ENCODE data around the gene IFT88.

IFT88 gene

GRCh38 chr13:20566898-20567874 is at the start of gene IFT88:
Gene IFT88, plus strand, starts transcription at chr13:20567157. Its CDS starts 7,229 bp downstream, at chr13:20574386.
- Histone ChIP-seq H3K27ac (ENCODE audit: low read depth, low read length) (peak within 1 kb of the TSS; percentile 67), H3K9ac (ENCODE audit: low read length) (peak within 1 kb of the TSS; percentile 81), H3K27me3 (ENCODE audit: control insufficient read depth in 1 of 2, insufficient read depth in 2 of 2, low read length in 2 of 2) (no peaks in the 10 kb centered on the region), H3K36me3 (ENCODE audit: insufficient read depth, low read length) (no peaks in the 10 kb centered on the region), H3K4me3 (ENCODE audit: low read depth in 1 of 2, low read length in 2 of 2) (peak within 1 kb of the TSS; percentile 70 to 84), H3K4me1 (ENCODE audit: insufficient read depth, low read length) (peaks cover 10% of the 10 kb centered on the region), H3K9me3 (ENCODE audit: low read length) (no peaks in the 10 kb centered on the region)

- H3K27me3 ChIP-seq (ENCODE audit: control insufficient read depth in 1 of 2, insufficient read depth in 2 of 2, low read length in 2 of 2) = no peaks in the 10 kb centered on the region
- peaks cover 5% of the 10 kb centered on the region for H3K4me1 ChIP-seq (ENCODE audit: insufficient read depth, low read length)
- no peak overlapping the region for H3K4me3 ChIP-seq (ENCODE audit: low read depth in 1 of 2, low read length in 2 of 2)
- no peak overlapping the region for H3K27ac ChIP-seq (ENCODE audit: low read depth, low read length)
- no peak overlapping the region for H3K9ac ChIP-seq (ENCODE audit: low read length)
- H3K36me3 ChIP-seq (ENCODE audit: insufficient read depth, low read length) = no peaks in the 10 kb centered on the region
- H3K9me3 ChIP-seq (ENCODE audit: low read length) = no peaks in the 10 kb centered on the region
These were observed 48.3 kb upstream of the IFT88 start for GRCh38 chr13:20518660-20519100.

DNA sequence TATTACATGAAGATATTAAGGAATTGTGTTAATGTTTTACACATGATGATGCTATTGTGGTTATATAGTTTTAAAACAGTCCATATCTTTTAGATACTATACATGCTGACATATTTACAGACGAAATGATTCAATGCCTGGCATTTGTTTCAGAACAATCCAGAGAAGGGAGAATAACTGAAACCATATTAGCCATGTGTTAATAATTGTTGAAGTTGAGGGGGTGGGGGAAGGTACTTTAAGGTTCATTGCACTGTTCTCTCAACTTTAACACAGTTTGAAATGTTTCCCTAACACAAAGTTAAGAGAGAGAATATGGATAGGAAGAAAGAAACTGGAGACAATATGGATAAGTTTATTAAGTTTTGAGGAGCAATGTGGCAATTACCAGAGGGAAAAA is 47.1 kb upstream of the IFT88 start:
- no peak overlapping the region for H3K4me3 ChIP-seq (ENCODE audit: low read depth in 1 of 2, low read length in 2 of 2)
- peaks cover 12% of the 10 kb centered on the region for H3K4me1 ChIP-seq (ENCODE audit: insufficient read depth, low read length)
- H3K9ac ChIP-seq (ENCODE audit: low read length) = no peak overlapping the region
- H3K27ac ChIP-seq (ENCODE audit: low read depth, low read length) = no peak overlapping the region
- no peaks in the 10 kb centered on the region for H3K9me3 ChIP-seq (ENCODE audit: low read length)
- H3K27me3 ChIP-seq (ENCODE audit: control insufficient read depth in 1 of 2, insufficient read depth in 2 of 2, low read length in 2 of 2) = no peaks in the 10 kb centered on the region
- no peaks in the 10 kb centered on the region for H3K36me3 ChIP-seq (ENCODE audit: insufficient read depth, low read length)

GRCh38 chr13:20521364-20522115 is 45.4 kb upstream of the IFT88 start:
- Histone ChIP-seq H3K4me3 (ENCODE audit: low read depth in 1 of 2, low read length in 2 of 2) (no peak overlapping the region), H3K36me3 (ENCODE audit: insufficient read depth, low read length) (no peaks in the 10 kb centered on the region), H3K27me3 (ENCODE audit: control insufficient read depth in 1 of 2, insufficient read depth in 2 of 2, low read length in 2 of 2) (no peaks in the 10 kb centered on the region), H3K27ac (ENCODE audit: low read depth, low read length) (no peak overlapping the region), H3K4me1 (ENCODE audit: insufficient read depth, low read length) (peaks cover 12% of the 10 kb centered on the region), H3K9ac (ENCODE audit: low read length) (no peak overlapping the region), H3K9me3 (ENCODE audit: low read length) (no peaks in the 10 kb centered on the region)

DNA sequence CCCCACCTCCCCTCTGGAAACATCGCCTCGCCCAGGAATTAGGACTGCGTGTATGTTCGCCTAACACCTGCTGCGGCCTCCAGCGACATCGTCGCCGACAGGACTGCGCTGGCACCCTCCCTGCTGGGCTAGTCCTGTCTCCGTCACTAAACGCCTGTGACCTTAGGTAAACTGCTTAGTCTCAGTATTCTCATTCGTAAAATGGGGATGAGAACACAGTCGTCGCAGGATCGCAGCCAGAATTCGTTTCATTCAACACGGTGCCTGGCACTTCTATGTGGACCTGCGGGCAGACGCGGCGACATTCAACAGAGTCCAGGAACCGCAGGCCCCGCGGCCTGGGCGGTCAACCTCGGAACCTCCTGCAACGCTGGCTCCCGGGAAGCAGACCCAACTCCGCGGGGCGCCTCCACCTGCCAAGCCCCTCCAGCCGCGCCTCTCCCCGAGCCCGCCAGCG is 41.8 kb upstream of the IFT88 start:
- peak overlapping the region; percentile 86 for H3K9ac ChIP-seq (ENCODE audit: low read length)
- no peaks in the 10 kb centered on the region for H3K36me3 ChIP-seq (ENCODE audit: insufficient read depth, low read length)
- H3K4me1 ChIP-seq (ENCODE audit: insufficient read depth, low read length) = peaks cover 7% of the 10 kb centered on the region
- peak overlapping the region; percentile 73 for H3K27ac ChIP-seq (ENCODE audit: low read depth, low read length)
- H3K27me3 ChIP-seq (ENCODE audit: control insufficient read depth in 1 of 2, insufficient read depth in 2 of 2, low read length in 2 of 2) = no peaks in the 10 kb centered on the region
- no peaks in the 10 kb centered on the region for H3K9me3 ChIP-seq (ENCODE audit: low read length)
- peak overlapping the region; percentile 69 to 97 for H3K4me3 ChIP-seq (ENCODE audit: low read depth in 1 of 2, low read length in 2 of 2)

DNA sequence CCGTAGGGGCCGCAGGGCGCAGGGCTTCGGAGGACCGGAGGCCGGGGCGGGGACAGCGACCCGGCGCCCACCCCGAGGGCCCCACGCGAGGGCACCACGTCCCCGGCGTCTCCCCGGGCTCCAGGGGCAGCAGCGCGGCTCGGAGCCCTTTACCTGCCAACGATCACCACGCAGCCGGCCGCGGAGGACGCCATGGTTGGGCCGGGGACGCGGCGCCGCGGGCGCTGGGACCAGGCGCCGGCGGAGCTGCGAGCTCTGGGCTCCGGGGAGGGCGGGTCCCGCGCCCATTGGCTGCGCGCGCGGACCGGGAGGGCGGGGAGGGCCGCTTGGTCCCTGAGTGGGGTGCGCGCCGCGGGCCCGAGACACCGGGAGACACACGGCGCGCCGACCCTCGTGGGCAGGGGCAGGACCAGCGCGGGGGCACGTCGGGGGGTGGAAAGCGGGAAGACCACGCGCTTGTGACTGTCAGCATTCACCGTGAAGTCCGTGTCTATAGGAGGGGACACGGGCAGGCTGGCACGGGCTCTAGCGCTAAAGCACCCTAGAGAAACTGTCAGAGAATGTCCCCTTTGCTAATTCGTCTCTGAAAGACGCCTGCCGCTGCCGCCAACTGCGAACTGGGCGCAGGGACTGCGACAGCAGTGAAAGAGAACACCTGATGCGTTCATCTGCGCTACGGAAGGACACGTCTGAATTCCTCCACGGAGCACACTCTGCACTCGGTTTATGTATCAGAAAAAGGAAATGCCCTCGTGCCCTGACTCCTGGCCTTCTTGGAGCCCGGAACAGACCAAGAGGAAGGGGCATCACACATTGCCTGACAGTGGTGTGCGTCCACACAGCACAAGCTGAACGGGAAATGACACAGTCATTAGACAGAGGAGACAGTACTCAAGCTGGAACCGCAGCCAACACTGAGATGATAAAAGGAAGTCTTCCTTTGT is 41.1 kb upstream of the IFT88 start, which contains the start of gene CRYL1:
CRYL1 (minus strand) TSS at position 257 of the 944 bp plus-strand sequence; CDS start at position 194, 63 bp downstream.
- Histone ChIP-seq H3K27ac (ENCODE audit: low read depth, low read length) (peak within 1 kb of the TSS; percentile 73), H3K9me3 (ENCODE audit: low read length) (no peaks in the 10 kb centered on the region), H3K27me3 (ENCODE audit: control insufficient read depth in 1 of 2, insufficient read depth in 2 of 2, low read length in 2 of 2) (no peaks in the 10 kb centered on the region), H3K9ac (ENCODE audit: low read length) (peak within 1 kb of the TSS; percentile 86), H3K36me3 (ENCODE audit: insufficient read depth, low read length) (no peaks in the 10 kb centered on the region), H3K4me3 (ENCODE audit: low read depth in 1 of 2, low read length in 2 of 2) (peak within 1 kb of the TSS; percentile 69 to 97), H3K4me1 (ENCODE audit: insufficient read depth, low read length) (peaks cover 7% of the 10 kb centered on the region)

- H3K27ac ChIP-seq (ENCODE audit: low read depth, low read length) = no peak overlapping the region
- H3K4me1 ChIP-seq (ENCODE audit: insufficient read depth, low read length) = peaks cover 7% of the 10 kb centered on the region
- H3K27me3 ChIP-seq (ENCODE audit: control insufficient read depth in 1 of 2, insufficient read depth in 2 of 2, low read length in 2 of 2) = no peaks in the 10 kb centered on the region
- H3K9me3 ChIP-seq (ENCODE audit: low read length) = no peaks in the 10 kb centered on the region
- H3K36me3 ChIP-seq (ENCODE audit: insufficient read depth, low read length) = no peaks in the 10 kb centered on the region
- peak overlapping the region; percentile 36 for H3K9ac ChIP-seq (ENCODE audit: low read length)
- peak overlapping the region in 1 of 2 donors; percentile 97 for H3K4me3 ChIP-seq (ENCODE audit: low read depth in 1 of 2, low read length in 2 of 2)
These were observed 40.3 kb upstream of the IFT88 start for GRCh38 chr13:20526664-20527063.

DNA sequence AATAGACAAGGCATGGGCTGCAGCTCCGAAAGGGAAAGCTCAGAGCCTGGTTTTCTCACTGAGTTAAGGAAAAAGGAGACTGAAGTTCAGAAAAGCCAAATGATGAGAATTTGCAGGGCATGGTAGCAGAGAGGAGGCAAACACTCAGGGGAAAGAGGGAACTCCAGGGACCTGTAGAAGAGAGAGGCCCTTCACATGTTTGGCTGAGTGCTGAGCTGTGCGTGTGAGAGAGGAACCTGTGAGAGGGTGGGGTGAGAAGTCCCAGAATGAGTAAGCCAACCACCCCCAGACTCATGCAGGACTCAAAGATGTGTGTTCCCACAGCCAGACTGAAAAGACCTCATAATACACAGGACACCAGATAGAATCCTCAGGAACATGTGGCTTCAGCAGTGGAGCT is 38.5 kb upstream of the IFT88 start:
- no peaks in the 10 kb centered on the region for H3K36me3 ChIP-seq (ENCODE audit: insufficient read depth, low read length)
- no peak overlapping the region for H3K4me3 ChIP-seq (ENCODE audit: low read depth in 1 of 2, low read length in 2 of 2)
- H3K4me1 ChIP-seq (ENCODE audit: insufficient read depth, low read length) = peaks cover 7% of the 10 kb centered on the region
- H3K27me3 ChIP-seq (ENCODE audit: control insufficient read depth in 1 of 2, insufficient read depth in 2 of 2, low read length in 2 of 2) = no peaks in the 10 kb centered on the region
- H3K27ac ChIP-seq (ENCODE audit: low read depth, low read length) = no peak overlapping the region
- no peak overlapping the region for H3K9ac ChIP-seq (ENCODE audit: low read length)
- H3K9me3 ChIP-seq (ENCODE audit: low read length) = no peaks in the 10 kb centered on the region

GRCh38 chr13:20534038-20534608 is 32.8 kb upstream of the IFT88 start:
- no peak overlapping the region for H3K4me3 ChIP-seq (ENCODE audit: low read depth in 1 of 2, low read length in 2 of 2)
- no peak overlapping the region for H3K9ac ChIP-seq (ENCODE audit: low read length)
- H3K9me3 ChIP-seq (ENCODE audit: low read length) = no peaks in the 10 kb centered on the region
- H3K27ac ChIP-seq (ENCODE audit: low read depth, low read length) = no peak overlapping the region
- H3K36me3 ChIP-seq (ENCODE audit: insufficient read depth, low read length) = no peaks in the 10 kb centered on the region
- H3K27me3 ChIP-seq (ENCODE audit: control insufficient read depth in 1 of 2, insufficient read depth in 2 of 2, low read length in 2 of 2) = no peaks in the 10 kb centered on the region
- no peaks in the 10 kb centered on the region for H3K4me1 ChIP-seq (ENCODE audit: insufficient read depth, low read length)

GRCh38 chr13:20536992-20537391 is 30.0 kb upstream of the IFT88 start:
- H3K9ac ChIP-seq (ENCODE audit: low read length) = no peak overlapping the region
- H3K4me3 ChIP-seq (ENCODE audit: low read depth in 1 of 2, low read length in 2 of 2) = no peak overlapping the region
- H3K27me3 ChIP-seq (ENCODE audit: control insufficient read depth in 1 of 2, insufficient read depth in 2 of 2, low read length in 2 of 2) = no peaks in the 10 kb centered on the region
- no peaks in the 10 kb centered on the region for H3K9me3 ChIP-seq (ENCODE audit: low read length)
- H3K4me1 ChIP-seq (ENCODE audit: insufficient read depth, low read length) = no peaks in the 10 kb centered on the region
- H3K36me3 ChIP-seq (ENCODE audit: insufficient read depth, low read length) = no peaks in the 10 kb centered on the region
- no peak overlapping the region for H3K27ac ChIP-seq (ENCODE audit: low read depth, low read length)

All from muscle layer of colon (tissue), 2 donors.